Neural cell (in vitro differentiated cells): Measurements from ENCODE around the gene PLEKHF1.

ENCODE experiments used
- CTCF ChIP-seq: fragments of 450-650 bp; IDR thresholded peaks from 2 replicates; pipeline ENCODE4 v1.5.1; 2014; ENCODE audit warnings: antibody characterized with exemption, mild to moderate bottlenecking, moderate library complexity; ENCODE audit not compliant: poor library complexity, severe bottlenecking
- EP300 ChIP-seq: fragments of 450-650 bp; conservative IDR thresholded peaks from 2 replicates; pipeline ENCODE4 v1.6.1; 2014; ENCODE audit warnings: antibody characterized with exemption, mild to moderate bottlenecking, moderate library complexity; ENCODE audit not compliant: poor library complexity, severe bottlenecking
- EZH2 ChIP-seq: fragments of 200-600, 300-800 bp; shearing (Covaris generic), sonication (generic); IDR thresholded peaks from 2 replicates; pipeline ENCODE4 v1.6.1; 2014; ENCODE audit warnings: antibody characterized with exemption, low read length, borderline replicate concordance, mild to moderate bottlenecking; ENCODE audit not compliant: insufficient read depth, poor library complexity, severe bottlenecking
- MXI1 ChIP-seq: fragments of 450-650 bp; conservative IDR thresholded peaks from 2 replicates; pipeline ENCODE4 v1.6.1; 2014; ENCODE audit warnings: antibody characterized with exemption, mild to moderate bottlenecking; ENCODE audit not compliant: poor library complexity, severe bottlenecking
- POLR2AphosphoS5 ChIP-seq: IDR thresholded peaks from 2 replicates; pipeline ENCODE4 v1.6.1; 2012
- RAD21 ChIP-seq: fragments of 450-650 bp; conservative IDR thresholded peaks from 2 replicates; pipeline ENCODE4 v1.6.1; 2014; ENCODE audit warnings: antibody characterized with exemption, mild to moderate bottlenecking, moderate library complexity
- REST ChIP-seq: IDR thresholded peaks from 2 replicates; pipeline ENCODE4 v1.6.1; 2012; ENCODE audit warnings: borderline replicate concordance
- TAF1 ChIP-seq: IDR thresholded peaks from 2 replicates; pipeline ENCODE4 v1.6.1; 2012; ENCODE audit warnings: low read depth

- TF ChIP-seq CTCF (no peak), RAD21 (no peak), EP300 (no peak), POLR2AphosphoS5 (no peak), EZH2 (no peak), MXI1 (no peak), REST (no peak), TAF1 (no peak)
These were observed 7.7 kb downstream of the PLEKHF1 start for GRCh38 chr19:29672933-29673336.
